ENCODE data around the gene SP1. TPM values are rescaled to one million over a fixed set of nuclear protein-coding genes. Genes with fewer than 3 reads are reported as not detected.

The SP1 gene
- total and polyA plus RNA-seq, 2 of the 4 experiments (the other 2 are of a cell fraction), result 19.7 to 53.6 TPM

- WGBS, 2 experiments (ENCODE audit: extremely low coverage in 2 of 2, insufficient read length in 1 of 2), result 83% methylated on average over 1 of the region's 5 CpGs; no CpG with 5 or more reads in 1 of the 2 experiments
- intact Hi-C loops (cut with micrococcal nuclease), result no loop called here
- DNase-seq, result no peak
- Histone ChIP-seq H3K9me1 (ENCODE audit: insufficient read depth, low read length) (no peaks in the 10 kb centered on the region; the same call in 1 of the 2 replicates), H3K79me1 (ENCODE audit: low read depth in 1 of 2, low read length in 2 of 2) (peaks cover 46 to 86% of the 10 kb centered on the region in 2 experiments), H3K4me3 (ENCODE audit: insufficient read depth, low read depth, low read length) (no peak overlapping the region), H2BK5ac (ENCODE audit: low read depth, low read length, poor library complexity, severe bottlenecking) (no peak overlapping the region), H3K4ac (ENCODE audit: low read depth, low read length) (no peak overlapping the region), H4K20me1 (ENCODE audit: insufficient read depth, low read length) (peaks cover 92% of the 10 kb centered on the region), H4K91ac (ENCODE audit: insufficient read depth, low read depth, low read length) (no peak overlapping the region), H4K5ac (ENCODE audit: low read depth, low read length) (no peak overlapping the region), H3K36me3 (ENCODE audit: control insufficient read depth, insufficient read depth, low read length) (peaks cover 85% of the 10 kb centered on the region), H2BK15ac (ENCODE audit: low read depth, low read length) (no peak overlapping the region), H3K27me3 (ENCODE audit: control insufficient read depth, insufficient read depth, low read length) (no peaks in the 10 kb centered on the region), H3K27ac (ENCODE audit: insufficient read depth, low read length) (no peak overlapping the region), H3K4me1 (ENCODE audit: control insufficient read depth, insufficient read depth, low read length) (peaks cover 9% of the 10 kb centered on the region), H4K8ac (ENCODE audit: low read depth in 2 of 2, low read length in 2 of 2) (no peak overlapping the region), H2AK5ac (ENCODE audit: low read depth, low read length) (no peak overlapping the region), H2AK9ac (replicated peaks; ENCODE audit: low read depth, low read length, poor library complexity) (no peak overlapping the region), H2AFZ (replicated peaks; ENCODE audit: low read length, poor library complexity) (no peak overlapping the region), H3K4me2 (ENCODE audit: low read depth, low read length) (no peak overlapping the region), H3K9me3 (ENCODE audit: control insufficient read depth, insufficient read depth, low read length) (no peaks in the 10 kb centered on the region), H3K14ac (replicated peaks; ENCODE audit: low read depth, low read length) (no peak overlapping the region), H3K56ac (ENCODE audit: extremely low read depth, insufficient read depth, low read length) (no peak overlapping the region), H2BK20ac (ENCODE audit: low read depth, low read length) (no peak overlapping the region), H3K18ac (ENCODE audit: low read depth, low read length) (no peak overlapping the region), H3K9ac (ENCODE audit: low read depth, low read length) (no peak overlapping the region), H2BK120ac (ENCODE audit: low read depth, low read length) (no peak overlapping the region), H3K23ac (ENCODE audit: low read depth, low read length) (no peak overlapping the region)
- ChIA-PET CTCF (interaction anchor here (0.8 kb wide), 1 partner anchor 11 kb away, joined by 3 read pairs; no protein-coding TSS in a partner anchor), POLR2A (ENCODE audit: unreplicated experiment) (no interaction called here)
- ATAC-seq (ENCODE audit: low read depth), result no peak; the same call in 1 of the 2 replicates
- in situ Hi-C loops (cut with MboI; ENCODE audit: low sequenced_read_pairs), result no loop called here
- no TSS peak for BruUV-seq (replicated peaks)
- dilution Hi-C loops (cut with HindIII; ENCODE audit: low sequenced_read_pairs, unreplicated experiment), result no loop called here
- TF ChIP-seq NFE2L2 (IDR thresholded peaks at IDR 0.05; ENCODE audit: low read depth, low read length) (no peak), RFX5 (IDR thresholded peaks at IDR 0.05; ENCODE audit: low read depth, low read length) (no peak), SMC3 (IDR thresholded peaks at IDR 0.05; ENCODE audit: low read depth, low read length) (no peak), RCOR1 (IDR thresholded peaks at IDR 0.05; ENCODE audit: insufficient replicate concordance, low read length) (no peak), FOS (IDR thresholded peaks at IDR 0.05; ENCODE audit: low read depth, low read length) (no peak), MAZ (IDR thresholded peaks at IDR 0.05; ENCODE audit: borderline replicate concordance, low read depth, low read length) (no peak), MXI1 (IDR thresholded peaks at IDR 0.05; ENCODE audit: borderline replicate concordance, low read depth, low read length) (no peak), BHLHE40 (IDR thresholded peaks at IDR 0.05; ENCODE audit: low read depth, low read length) (no peak), POLR2A (IDR thresholded peaks at IDR 0.05; ENCODE audit: low read depth, low read length) (no peak), ELK1 (IDR thresholded peaks at IDR 0.05; ENCODE audit: borderline replicate concordance, low read depth, low read length) (no peak), CEBPB (IDR thresholded peaks at IDR 0.05; ENCODE audit: low read depth, low read length) (no peak), CTCF (conservative IDR thresholded peaks at IDR 0.05; ENCODE audit: low read depth, low read length) (no peak), RAD21 (IDR thresholded peaks at IDR 0.05; ENCODE audit: low read length) (no peak), CHD1 (IDR thresholded peaks at IDR 0.05; ENCODE audit: low read depth, low read length) (no peak), MAFK (IDR thresholded peaks at IDR 0.05; ENCODE audit: low read depth, low read length) (no peak)
Observed at GRCh38 chr12:53463802-53464560, 84.0 kb downstream of the SP1 start.

Data from IMR-90 (cell line).